AML-193 (cell line): Measurements from ENCODE around the gene NBEA.

ENCODE experiments used
- DNase-seq, 2 experiments: peaks; one replicate each; lab custom pipeline; 2025; lab: John Stamatoyannopoulos, UW

Gene NBEA

DNA sequence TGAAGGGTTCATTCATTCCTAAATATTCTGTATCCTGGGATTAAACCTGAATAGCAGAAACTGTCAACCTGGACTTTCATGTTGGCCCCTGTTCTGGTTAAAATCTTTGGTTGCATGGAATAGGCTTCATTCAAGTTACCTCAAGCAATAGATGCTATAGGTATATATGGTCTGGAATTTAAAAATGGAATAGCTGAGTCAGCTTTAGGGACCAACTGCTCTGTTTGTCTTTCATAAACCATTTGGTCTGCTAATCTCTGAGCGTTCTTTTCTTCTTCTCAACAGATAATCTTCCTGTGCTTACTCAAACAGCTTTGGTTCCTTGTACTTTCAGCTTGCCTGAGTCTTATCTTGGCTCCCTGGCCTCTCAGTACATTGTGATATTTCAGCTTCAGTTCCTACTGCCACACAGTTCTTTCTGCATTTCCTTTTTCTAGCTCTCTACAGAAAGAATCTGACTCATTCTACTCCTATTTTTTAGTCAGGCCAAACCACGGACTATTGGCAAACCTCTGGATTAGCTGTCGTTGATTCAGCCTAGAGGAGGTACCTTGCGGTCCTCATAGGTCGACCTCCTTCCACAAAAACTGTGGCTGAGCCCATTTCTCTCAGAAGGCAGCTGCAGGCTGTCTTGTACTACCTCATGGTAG lies 570.3 kb downstream of the NBEA start:
- DNase-seq = peak; percentile 97 to 98

- no peak for DNase-seq
These were observed 572.0 kb downstream of the NBEA start for GRCh38 chr13:35514061-35514477.

DNA sequence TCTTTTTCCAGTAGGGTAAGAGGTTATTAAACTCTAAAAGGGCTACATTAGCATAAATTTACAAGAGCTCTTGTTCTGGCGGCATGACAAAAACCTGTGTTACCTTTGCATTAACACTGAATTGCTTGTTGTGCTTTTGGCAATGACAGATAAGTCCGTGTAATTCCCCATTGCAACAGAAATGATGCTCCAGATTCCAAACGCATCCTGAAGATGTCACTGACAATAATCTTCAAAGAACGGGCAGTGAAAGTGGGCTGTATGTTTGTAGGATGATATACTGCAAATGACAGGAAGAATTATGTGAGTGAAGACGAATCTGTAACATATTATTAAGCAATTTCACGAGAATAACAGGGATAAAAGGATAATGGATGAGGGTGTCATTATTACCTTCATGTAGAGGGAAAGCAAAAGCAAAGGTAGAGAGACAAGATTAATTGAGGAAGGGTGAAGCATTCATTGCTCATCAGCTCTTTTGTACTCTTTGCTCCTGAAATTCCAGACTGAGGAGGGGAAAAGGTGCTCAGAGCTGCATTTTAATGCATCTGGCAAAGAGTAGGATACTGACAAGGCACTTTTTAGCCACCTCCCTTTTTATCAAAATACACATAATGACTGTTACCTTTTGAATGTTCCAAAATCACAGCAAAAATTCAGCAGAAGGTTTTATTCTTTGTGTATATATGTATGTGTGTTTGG lies 572.9 kb downstream of the NBEA start:
- DNase-seq = no peak

GRCh38 chr13:35518337-35518946 lies 576.4 kb downstream of the NBEA start:
- DNase-seq = no peak

GRCh38 chr13:35524171-35524570 lies 582.1 kb downstream of the NBEA start:
- DNase-seq = no peak

GRCh38 chr13:35526577-35526976 lies 584.5 kb downstream of the NBEA start:
- DNase-seq = no peak

DNA sequence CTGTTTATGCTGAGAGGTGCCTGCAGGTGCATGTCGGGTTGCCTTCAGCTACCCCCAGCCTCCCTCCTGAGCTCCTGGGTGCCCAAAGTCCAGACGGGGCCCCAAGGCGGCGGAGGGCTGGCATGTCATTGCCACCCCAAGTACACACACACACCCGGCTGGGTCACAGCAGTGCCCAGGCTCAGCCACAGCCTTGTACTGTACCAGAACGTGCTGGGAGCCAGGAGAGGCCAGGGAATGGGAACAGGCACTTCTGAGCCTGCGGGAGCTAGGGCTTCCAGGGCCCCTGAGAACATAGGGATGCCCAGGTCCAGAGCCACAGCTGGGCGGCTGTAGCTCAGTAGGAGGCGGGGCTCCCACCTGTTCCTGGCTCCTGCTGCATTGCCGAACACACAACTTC lies 585.4 kb downstream of the NBEA start:
- DNase-seq = no peak

DNA sequence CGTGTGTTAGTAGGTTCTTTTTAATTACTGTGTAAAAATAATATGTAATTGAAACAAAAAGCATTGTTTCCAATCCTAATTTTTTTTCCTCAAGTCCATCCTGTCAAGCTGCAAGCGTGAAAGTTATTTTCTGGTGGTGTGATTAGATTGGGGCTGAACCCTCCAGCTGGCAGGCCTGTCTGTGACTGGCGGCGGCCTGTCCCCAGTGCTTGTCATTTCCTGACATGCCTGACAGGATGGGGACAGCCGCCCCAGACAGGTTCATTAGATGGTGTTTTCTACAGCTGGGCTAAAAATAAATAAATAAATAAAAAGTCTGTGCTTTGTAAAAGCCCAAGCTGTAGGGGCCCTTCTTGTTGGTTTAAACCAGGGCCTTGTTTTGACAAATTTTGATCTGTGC lies 588.1 kb downstream of the NBEA start:
- DNase-seq = no peak

- no peak for DNase-seq
These were observed 588.5 kb downstream of the NBEA start for GRCh38 chr13:35530581-35530980.

- no peak for DNase-seq
These were observed 589.5 kb downstream of the NBEA start for GRCh38 chr13:35531526-35531925.

GRCh38 chr13:35534343-35534742 lies 592.3 kb downstream of the NBEA start:
- no peak for DNase-seq

DNA sequence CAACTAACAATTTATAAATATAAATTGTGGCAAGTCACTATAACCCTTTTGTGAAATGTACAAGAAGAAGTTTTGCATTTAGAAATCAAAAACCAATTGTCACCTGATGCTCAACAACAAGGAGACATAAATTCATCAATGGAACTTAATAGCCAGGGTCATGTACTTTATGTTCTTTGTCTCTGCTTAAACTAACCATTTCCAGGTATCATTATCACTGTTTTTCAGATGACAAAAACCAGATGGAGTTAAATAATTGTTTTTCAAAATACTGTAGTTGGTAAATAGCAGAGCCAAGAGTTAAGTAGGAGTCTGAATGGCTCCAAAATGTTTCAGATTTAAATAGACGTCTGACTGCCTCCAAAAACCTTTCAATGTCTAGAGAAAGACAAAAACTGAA lies 606.7 kb downstream of the NBEA start:
- DNase-seq = no peak

GRCh38 chr13:35549481-35549880 lies 607.4 kb downstream of the NBEA start:
- peak; percentile 27 to 34 for DNase-seq

DNA sequence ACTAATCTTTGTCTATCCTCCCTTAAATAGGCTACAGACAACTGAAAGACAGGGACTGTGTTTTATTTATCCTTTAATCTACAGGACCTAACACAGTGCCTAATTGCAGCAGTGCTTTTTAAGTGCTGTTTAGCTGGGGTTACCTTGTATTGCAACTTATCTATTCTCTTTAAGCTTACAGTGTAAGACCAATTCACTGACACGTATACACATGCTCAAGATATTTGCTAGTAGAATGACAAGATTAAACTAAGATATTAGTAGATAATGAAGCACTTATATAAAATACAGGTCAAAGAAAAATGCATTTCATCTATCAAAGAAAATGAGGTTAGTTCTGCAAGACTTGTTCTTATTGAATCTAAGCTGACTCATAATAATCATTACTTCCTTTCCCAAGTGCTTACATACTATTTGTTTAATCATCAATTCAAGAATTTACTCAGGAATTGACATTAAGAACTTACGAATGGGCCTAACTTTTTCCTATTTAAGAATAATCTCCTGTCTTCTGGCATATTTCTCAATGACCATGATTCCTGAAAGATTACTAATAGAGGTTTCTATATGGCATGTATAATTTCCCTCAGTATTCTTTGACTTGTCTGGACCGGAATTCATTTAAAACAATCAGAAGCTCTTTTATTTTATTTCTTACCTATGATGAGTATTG lies 610.2 kb downstream of the NBEA start:
- no peak for DNase-seq

- DNase-seq = no peak
These were observed 613.0 kb downstream of the NBEA start for GRCh38 chr13:35554972-35555623.

GRCh38 chr13:35557475-35557874 lies 615.4 kb downstream of the NBEA start:
- no peak for DNase-seq

- DNase-seq = no peak
These were observed 619.5 kb downstream of the NBEA start for GRCh38 chr13:35561540-35561939.

- DNase-seq = no peak
These were observed 623.2 kb downstream of the NBEA start for GRCh38 chr13:35565273-35565672.

DNA sequence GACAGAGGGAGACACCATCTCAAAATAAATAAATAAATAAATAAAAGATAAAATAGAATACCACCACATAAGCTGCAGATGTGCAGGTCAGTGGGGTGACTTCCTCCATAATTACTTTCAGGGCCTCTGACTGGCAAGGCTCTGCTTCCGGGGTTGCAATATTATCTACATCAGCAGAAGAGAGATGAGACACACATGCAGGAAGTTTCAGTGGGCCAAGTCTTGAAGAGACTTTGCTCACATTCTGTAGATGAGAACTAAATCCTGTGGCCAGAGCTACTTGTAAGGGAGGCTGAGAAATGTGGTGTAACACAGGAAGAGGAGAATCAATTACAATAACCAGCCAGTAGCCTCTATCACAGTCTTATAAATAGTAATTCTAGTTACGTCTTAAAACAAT lies 624.3 kb downstream of the NBEA start:
- peak; percentile 95 to 97 for DNase-seq

DNA sequence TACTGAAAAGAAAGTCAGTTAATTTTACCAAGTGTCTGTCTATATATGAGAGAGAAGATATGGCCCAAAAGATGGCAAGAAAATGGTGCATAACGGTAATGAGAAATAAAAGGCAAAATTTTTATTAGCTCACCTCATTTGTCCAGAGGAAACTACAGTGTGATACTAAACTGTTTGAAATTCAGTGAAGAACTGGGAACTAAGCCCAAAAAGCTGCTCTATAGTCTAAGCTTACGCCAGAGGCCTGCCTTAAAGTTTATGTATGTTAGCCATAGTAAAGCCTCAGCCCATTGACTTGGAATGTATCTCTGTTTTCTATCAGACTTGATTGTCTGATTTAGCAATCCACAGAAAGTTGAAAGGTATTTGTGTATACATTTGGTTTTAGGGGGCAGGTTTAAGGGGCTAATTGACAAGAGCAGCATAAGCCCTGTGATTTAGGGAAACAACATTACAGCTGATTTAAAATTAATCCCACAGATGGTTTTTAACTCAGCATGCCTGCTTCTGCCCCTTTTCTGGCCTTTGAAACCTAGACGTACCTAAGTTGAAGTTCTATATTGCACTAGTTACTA lies 625.4 kb downstream of the NBEA start:
- no peak for DNase-seq

GRCh38 chr13:35573639-35574038 lies 631.6 kb downstream of the NBEA start:
- no peak for DNase-seq

- DNase-seq = no peak
These were observed 650.4 kb downstream of the NBEA start for GRCh38 chr13:35592457-35592856.
